ENCODE measurements around the gene EMILIN3.

GRCh38 chr20:41406353-41406752 is 39.7 kb upstream of the EMILIN3 start:
- no peak for TF ChIP-seq GATA2 (IDR thresholded peaks at IDR 0.05; ENCODE audit: low read depth, low read length)
- no peak for TF ChIP-seq GATA3 (IDR thresholded peaks at IDR 0.05; ENCODE audit: low read depth, low read length)

All from SH-SY5Y (cell line).